GM18520 (cell line): ENCODE measurements around the gene LTBP1.
A peak's percentile ranks its signal among the peaks of the same experiment; 100 is the strongest.
"Not testable (repeated sequence)": the region's sequence is repeated elsewhere in the genome, so short reads cannot be mapped to it uniquely, and the experiment has no call there.

Source experiments
- ATAC-seq: cut with Tn5 transposase; IDR thresholded peaks from one replicate; pipeline ENCODE4 v1.9.1; 2021; ENCODE audit not compliant: unreplicated experiment

LTBP1 gene

DNA sequence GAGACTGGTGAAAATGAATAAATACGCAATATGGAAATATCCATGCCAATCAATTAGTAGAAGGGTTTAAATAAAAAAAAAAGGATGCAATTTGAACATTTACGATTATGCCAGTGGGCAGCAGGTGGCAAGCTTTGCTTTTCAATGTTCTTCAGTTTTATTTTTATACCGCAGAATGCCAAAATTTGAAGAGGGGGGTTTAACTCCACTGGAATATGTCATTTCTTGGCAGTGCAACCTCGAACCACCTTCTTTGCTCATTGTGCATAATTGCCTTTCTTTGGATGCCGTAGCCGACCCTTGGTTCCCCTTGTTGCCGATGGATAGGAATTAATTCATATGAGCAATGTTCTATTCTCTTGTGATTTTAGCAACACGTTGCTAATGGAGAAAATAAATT is 88.0 kb downstream of the LTBP1 start:
- no peak for ATAC-seq

DNA sequence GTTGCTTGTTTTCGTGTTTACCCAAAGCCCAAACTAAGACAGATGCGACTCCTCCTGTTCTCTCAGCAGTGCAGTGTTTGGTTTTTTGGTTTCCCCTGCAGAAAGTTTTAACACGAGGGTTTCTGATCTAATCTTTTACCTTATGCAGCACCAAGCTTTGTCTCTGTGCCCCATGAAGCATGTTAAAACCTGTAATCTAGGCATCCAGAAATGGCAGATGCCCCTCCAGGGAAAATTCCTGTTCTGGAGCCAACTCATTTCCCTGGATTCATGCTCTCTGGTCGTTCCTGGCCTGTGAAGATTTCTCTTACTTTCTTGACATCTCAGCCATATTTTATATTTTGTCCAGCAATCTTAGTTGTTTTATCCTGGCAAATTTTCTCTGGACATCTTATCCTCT is 91.5 kb downstream of the LTBP1 start:
- ATAC-seq: no peak

DNA sequence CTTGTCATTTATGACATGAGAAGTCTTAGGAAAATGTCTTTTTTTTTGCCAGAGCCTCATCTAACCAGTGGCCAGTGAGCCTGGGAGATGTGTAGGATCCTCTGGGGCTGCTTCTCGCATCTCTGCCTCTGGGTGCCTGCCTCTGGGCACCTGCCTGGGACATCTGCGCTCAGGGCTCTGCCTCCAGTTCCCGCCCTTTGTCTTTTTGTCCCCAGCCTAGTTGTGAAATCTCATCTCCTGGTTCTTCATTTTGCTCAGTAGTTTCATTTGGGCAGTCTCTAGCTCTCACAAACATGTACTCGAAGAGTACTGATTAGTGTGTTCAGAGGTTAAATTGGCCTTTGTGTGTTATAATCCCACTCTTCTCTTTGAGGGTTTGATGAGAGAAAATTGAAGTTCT is 92.0 kb downstream of the LTBP1 start:
- no peak for ATAC-seq

DNA sequence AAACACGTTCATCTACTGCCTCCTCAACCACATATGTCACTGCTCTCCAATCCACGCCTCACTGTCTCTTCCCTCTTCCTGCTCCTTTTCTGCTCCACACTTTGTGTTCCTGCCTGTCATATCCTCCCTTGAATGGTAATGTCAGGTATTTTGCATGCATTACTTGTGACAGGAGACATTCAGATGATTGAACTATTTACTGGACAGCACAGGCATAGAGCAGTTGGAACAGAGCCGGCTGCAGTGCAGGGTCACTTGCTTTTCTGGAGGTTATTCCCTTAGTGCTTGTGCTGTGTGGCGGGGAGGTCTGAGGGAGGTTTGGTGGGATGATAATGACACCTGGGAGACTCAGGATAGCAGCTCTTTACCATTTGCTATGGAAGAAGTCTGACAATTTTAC is 93.8 kb downstream of the LTBP1 start:
- ATAC-seq: no peak

DNA sequence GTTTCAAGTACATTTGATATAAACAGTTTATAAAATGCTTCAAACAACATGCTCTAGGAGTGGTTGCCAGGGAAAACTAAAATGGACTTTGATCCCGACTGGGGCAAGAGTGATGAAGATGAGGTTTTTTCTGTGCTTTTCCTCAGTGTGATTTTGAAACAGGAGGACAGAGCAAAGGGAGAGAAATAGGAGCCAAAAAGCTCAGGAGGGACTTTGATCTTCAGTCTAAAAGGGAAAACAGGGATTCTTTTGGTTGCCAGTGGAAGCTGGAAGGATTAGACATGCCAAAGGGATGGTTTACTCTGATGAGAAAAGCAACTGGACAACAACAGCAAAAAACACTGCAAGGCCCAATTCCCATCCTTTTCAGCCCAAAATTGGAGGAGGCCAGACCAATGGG is 95.5 kb downstream of the LTBP1 start:
- no peak for ATAC-seq

DNA sequence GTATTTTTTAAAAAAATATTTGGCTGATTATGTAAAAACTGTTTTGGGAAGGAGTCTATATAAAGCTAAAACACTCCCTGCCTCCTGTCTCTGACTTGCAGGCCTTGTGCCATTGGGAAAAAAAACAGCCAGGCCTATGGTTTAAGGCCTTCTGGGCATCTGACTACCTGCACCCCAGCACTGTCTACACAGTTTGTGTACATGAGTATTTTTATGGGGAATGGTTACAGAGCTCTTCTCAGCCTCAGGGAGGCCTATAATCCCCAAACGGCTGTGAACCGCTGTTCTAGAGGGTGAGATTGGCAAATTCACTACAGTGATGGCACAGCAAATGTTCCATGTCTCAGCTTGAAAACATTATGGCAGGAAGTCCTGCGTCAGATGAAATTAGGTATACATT is 96.1 kb downstream of the LTBP1 start:
- no peak for ATAC-seq

DNA sequence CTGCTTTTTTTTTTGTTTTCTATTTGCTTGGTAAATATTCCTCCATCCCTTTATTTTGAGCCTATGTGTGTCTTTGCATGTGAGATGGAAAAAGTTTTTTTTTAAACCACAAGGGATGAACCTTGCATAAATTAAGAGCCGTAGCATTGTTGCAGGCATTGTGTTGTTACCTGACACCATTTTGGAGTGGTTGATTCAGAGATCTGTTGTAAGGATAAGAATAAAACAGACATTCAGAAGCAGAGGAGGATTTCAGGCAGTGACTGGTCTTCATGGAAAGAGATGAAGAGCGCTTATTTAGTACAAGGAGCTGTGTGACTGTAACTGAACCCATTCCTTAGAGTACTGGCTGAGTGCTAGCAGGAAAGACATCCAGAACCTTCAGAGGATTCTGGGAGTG is 101.2 kb downstream of the LTBP1 start:
- ATAC-seq: no peak

DNA sequence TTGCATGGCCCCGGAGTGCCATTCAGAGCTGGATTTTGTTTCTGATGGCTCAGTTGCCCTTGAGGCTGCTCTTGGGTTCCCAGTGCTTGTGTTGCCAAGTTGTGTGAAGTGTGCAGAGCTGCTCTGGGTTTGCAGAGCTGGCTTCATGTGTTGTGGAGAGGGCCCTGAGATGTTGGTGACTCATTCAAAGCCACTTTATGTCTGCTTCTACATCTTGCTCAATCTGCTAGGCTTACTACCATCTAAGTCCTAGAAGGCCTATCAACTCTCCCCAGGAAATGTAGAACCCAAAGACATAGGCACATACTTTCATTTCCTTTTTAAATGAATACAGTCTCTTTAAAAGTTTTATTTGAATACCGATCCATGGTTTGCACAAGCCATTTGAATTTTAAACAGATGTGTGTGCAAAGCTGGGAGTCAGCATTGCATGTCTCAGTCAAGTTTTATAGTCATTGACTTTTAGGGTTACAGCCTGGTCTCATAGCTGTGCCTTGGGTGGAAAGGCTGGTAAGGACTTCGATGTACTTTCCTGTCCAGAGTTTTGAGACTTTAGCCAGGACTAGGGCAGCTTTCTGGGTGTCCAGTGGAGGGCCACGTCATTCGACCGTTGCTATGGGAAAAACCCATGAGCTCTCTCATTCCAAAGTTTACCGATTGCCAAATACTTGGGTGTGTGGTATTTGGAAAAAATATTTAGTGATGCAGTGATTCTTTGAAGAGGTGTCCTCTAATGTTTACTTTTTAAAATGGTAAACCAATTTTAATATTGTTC is 105.0 kb downstream of the LTBP1 start:
- ATAC-seq: no peak

DNA sequence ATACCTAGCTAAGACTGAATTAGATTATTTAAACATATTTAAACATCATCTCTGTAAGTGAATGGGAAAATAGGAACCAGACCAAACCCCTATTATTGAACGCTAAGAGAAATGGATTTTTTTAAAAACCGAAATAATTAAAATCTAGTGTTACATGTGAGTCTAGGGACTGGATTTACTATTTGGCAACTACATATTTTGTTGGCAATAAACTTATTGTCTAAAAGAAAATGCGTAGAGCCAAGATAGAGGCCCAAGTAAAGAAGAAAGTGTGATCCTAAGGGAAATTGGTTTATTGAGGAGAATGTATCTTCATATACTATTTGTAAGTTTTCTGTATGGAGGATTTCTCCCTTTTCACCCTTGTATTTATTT is 105.6 kb downstream of the LTBP1 start:
- no peak for ATAC-seq

DNA sequence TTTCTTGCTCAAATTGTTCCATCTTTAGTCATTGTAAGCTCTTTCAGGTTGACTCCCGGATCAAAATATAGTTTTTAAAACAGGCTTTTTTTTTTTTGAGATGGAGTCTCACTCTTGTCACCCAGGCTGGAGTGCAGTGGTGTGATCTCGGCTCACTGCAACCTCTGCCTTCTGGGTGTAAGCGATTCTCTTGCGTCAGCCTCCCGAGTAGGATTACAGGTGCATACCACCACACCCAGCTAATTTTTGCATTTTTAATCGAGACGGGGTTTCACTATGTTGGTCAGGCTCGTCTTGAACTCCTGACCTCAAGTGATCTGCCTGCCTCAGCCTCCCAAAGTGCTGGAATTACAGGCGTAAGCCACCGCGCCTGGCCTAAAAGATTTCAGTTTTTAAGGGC is 106.0 kb downstream of the LTBP1 start:
- not testable (repeated sequence) for ATAC-seq

DNA sequence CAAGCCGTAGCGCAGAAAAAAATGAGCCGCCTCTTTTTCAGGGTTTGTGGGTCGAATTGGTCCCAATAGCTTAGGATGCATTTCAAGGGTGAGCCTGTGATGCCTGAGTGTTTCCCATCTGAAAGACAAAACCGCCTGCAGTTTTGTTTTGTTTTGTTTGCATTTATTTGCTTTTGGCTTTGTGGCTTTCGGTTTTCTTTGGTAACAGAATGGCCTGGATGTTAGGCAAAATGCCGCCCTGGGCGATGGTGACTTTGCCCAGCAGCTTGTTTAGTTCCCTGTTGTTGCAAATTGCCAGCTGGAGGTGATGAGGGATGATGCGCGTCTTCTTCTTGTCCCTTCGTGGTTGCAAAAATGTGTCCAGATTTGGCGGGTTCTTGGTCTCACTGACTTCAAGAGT is 109.4 kb downstream of the LTBP1 start:
- no peak for ATAC-seq

DNA sequence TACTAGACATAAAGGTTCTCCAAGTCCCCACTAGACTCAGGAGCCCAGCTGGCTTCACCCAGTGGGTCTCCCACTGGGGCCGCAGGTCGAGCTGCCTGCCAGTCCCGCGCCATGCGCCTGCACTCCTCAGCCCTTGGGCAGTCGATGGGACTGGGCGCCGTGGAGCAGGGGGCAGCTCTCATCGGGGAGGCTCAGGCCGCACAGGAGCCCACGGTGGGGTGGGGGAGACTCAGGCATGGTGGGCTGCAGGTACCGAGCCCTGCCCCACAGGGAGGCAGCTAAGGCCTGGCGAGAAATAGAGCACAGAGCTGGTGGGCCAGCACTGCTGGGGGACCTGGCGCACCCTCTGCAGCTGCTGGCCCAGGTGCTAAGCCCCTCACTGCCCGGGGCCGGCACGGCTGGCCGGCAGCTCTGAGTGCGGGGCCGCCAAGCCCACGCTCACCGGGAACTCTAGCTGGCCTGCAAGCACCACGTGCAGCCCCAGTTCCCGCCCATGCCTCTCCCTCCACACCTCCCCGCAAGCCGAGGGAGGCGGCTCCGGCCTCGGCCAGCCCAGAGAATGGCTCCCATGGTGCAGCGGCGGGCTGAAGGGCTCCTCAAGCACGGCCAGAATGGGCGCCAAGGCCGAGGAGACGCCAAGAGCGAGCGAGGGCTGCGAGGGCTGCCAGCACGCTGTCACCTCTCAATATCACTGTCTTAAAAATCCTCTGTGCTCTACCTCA is 110.7 kb downstream of the LTBP1 start:
- ATAC-seq: not testable (repeated sequence)

DNA sequence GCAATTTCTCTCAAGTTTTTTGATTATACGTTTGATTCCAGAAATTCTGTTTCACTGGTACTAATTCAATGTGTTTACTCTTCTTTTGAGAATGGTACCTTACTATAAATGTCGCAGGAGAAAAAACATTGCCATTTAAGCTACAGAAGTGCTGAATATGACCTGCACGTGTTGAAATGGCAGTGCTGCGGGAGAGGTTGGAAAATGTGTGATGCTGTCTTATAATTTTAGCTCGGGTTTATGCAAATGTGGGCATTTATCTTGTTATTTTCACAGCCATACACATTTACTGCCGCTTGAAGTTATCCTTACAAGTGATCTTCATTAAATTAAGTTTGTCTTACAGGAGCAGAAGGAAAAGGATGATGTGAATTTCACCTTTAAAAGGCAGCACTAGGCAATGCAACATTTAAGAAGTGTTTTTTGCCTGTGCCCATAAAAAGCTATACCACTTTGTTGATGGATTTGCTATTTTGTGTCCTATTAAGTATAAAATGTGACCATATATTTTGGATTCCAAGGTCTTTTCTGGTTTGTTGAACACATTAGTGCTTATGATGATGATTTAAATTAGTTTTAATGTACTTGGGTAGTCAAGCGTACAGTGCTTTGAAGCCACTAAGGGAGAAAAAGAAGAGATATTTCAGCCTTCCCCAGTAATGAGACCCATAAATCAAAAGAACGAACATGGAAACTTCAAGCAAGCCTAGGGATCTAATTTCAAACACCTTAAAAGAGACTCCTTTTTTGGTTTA is 112.1 kb downstream of the LTBP1 start:
- ATAC-seq: no peak

DNA sequence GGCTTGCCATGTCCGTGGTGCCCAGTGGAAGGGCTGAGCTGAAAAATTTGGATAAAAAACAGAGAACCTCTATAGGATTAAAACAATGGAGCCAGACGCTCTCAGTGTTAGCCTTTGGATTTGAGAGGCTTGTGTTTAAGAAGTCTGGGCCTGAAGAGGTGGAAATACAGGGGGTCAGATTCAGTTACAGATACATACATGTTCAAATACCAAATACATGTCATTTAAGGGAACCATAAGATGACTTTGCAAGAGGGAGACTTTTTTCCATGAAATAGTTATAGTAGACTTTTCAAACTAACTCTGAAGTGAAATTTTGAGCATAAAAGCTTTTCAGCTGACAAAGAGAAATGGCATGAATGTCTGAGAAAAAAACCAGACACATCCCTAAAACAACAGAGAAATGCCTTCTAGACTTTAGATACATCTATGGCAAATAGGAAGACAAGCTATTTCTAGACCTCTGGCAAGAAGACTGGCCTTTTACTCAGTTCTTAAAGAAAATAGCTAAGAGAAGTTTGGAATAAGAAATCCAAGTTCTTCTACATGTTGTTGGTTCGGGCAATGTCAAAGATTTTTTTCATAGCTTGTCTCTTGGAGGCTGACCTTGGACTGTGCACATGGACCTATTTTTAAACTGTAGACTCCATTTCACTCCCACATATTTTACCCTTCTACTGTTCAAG is 112.9 kb downstream of the LTBP1 start:
- ATAC-seq: no peak

DNA sequence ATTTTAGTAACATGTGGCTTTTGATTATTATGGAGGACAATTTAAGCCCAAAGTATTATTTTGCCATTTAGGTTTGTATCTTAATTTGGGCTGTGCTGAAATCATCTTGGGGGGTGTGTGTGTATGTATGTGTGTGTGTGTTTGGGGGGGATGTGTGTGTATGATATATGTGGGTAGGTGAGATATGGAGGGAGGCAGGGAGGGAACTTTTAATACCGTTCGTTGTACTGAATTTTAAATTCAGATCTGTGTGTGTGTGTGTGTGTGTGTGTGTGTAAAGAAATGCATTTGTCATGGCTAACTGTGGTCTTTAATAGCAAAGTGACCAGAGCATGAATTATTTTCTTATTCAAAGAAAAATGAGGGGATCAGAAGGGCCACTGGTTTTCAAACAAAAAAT is 113.7 kb downstream of the LTBP1 start:
- ATAC-seq: no peak

DNA sequence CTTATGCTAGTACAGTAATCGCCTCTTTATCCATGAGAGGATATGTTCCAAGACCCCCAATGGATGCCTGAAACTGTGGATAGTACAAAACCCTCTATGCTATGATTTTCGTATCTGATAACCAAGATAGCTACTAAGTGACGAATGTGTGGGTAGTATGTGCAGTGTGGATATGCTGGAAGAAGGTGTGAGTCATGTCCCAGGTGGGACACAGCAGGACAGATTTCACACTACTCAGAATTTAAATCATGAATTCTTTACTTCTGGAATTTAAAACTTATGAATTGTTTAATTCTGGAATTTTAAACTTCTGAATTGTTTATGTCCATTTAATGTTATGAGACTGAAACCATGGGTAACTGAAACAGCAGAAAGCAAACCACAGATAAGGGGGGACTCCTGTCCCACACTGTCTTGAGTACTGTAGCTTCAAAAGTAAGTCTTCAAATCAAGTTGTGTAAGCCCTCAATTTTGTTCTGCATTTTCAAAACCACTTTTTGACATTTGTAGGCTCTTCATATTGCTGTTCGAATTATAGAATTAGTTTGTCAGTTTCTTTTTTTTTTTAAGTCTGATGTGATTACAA is 116.0 kb downstream of the LTBP1 start:
- ATAC-seq: no peak

DNA sequence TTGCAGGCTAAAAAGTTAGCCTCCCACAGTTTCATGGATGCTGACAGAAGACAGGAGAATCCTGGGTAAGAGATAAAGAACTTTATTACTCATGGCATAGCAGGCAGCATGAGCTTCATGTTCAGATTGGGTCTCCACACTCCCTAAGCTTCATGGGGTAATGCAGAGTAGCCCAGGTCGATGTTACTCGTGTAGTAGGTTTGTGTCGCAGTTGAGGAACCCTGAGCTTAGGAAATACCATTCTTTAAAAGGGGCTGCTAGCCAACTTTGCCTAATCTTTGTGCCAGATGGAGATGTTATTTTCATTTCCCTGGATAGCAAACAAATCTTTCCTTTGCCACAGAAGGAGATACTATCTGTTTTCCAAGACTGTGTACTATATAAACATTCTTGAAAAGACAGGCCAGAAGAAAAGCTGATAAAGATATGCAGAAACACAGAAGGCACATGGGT is 117.6 kb downstream of the LTBP1 start:
- no peak for ATAC-seq

DNA sequence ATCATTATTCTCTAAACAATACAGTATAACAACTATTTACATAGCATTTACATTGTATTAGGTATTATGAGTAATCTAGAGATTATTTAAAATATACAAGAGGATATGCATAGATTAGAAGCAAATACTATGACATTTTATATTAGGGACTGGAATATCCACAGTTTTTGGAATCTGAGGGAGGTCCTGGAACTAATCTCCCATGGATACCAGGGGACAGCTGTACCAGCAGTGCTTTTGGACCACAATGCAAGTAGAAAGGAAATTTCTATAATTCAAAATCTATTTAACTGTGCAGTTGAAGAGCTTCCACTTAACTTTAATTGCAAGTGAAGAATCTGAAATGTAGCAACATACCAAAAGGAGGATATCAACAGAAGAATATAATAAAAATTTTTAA is 120.8 kb downstream of the LTBP1 start:
- ATAC-seq: no peak

DNA sequence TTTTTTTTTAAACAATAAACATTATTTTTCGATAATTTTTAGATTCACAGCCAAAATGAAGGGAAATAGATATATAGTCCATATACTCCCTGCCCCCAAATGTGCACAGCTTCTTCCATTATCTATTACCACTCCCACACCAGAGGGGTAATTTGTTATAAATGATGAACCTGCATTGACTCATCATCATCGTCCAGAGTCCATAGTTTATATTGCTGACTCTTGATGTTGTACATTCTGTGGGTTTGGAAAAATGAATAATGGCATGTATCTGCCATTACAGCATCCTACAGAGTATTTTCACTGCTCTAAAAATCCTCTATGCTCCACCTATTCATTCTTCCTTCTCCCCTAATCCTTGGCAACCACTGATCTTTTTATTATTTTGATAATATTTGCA is 121.5 kb downstream of the LTBP1 start:
- ATAC-seq: no peak

DNA sequence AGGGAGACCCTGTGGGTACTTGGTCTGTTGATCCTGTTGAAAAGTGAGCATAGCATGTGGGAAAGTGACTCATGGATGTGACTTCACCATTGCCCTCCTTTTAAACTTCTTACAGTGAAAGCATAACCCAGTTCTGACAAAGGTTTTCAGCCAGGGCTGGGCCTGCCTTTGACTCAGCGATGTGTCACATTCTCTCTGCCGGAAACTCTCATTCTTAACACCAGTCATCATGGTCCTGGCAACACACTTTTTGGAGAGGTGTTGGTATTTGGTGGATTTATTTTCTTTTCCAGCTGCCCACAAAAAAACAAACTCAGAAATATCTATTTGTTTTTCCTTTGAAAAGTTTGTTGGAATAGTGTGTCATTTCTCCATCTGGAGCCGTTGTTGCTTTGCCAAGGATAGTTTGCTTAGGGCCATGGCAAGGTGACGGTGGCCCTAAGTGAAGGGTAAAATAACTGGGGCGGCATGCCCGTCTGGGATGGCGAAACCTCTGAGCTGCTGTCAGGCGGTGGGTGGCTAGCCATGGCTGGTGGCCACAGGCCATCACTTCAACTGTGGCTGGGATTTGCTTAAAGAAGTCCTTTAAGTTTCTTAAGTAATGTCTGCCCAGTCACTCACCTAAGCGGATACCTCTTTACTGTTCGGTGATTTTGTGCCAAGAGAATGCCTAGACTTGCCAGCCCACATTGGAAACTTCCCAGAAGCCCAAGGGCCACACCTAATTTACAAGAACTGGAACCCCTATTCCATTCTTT is 123.3 kb downstream of the LTBP1 start:
- ATAC-seq: peak; percentile 71
